GM21423 (cell line): Measurements from ENCODE around the gene PLAC8L1.

Experiments
- ATAC-seq: cut with Tn5 transposase; IDR thresholded peaks from one replicate; pipeline ENCODE4 v1.9.1; 2021; ENCODE audit warnings: mild to moderate bottlenecking, moderate library complexity; ENCODE audit not compliant: unreplicated experiment

The PLAC8L1 gene

GRCh38 chr5:146047396-146047795 is 58.0 kb downstream of the PLAC8L1 start:
- no peak for ATAC-seq

DNA sequence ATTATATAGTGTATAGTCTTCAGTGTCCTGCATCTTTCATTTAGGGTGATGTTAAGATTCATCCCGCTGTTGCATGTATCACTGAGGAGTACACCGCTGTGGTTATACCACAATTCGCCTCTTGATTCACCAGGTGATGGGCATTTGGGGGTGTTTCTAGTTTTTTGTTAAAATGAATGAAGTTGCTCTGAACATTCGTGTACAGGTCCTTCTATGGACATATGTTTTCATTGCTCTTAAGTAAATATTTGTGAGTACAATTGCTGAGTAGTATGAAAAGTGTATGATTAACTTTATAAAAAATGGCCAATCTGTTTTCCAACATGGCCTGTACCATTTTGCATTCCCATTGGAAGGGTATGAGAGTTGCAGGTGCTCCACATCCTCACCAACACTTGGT is 61.7 kb downstream of the PLAC8L1 start:
- no peak for ATAC-seq

- no peak for ATAC-seq
Observed at GRCh38 chr5:146042628-146043279, 62.6 kb downstream of the PLAC8L1 start.

- peak; percentile 65 for ATAC-seq
Observed at GRCh38 chr5:146041180-146041789, 64.1 kb downstream of the PLAC8L1 start.

DNA sequence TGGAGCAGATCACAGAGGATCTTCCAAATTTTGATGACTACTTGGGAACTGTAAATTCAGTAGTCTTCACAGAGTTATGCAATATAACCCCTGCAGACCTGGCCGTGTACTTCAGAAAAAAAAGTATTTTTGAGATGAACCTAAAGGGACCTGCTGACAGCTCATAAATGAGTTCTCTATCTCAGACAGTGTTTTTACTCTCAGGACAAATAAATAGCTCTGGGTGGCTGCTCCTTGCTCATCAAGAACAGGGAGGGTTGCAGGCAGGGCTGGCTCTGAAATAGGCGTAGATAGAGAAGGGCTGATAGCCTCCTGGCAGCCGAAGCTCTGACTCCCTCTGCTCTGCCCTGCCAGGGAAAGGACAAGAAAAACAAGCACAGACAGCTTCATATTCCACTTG is 64.8 kb downstream of the PLAC8L1 start:
- ATAC-seq = no peak

GRCh38 chr5:146039420-146039819 is 66.0 kb downstream of the PLAC8L1 start:
- no peak for ATAC-seq

DNA sequence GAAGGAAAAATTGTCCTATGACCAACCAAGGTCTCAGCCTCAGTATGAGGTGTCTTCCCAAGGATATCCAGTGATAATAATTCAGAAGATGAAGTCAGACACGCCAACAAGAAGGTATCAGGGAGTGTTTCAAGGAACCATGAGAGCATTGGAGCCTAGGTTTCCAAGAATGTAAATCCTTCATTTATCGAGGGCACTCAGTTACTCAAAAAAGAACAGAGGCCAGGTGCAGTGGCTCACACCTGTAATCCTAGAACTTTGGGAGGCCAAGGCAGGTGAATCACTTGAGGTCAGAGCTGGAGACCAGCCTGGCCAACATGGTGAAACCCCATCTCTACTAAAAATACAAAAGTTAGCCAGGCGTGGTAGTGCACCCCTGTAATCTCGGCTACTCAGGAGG is 70.8 kb downstream of the PLAC8L1 start:
- no peak for ATAC-seq
